Measurements from ENCODE around the gene AP3S2. TPM values are rescaled to one million over a fixed set of nuclear protein-coding genes. Genes with fewer than 3 reads are reported as not detected.

Gene AP3S2
- total RNA-seq, 1 donor from 2014 or later, result 16.0 TPM

DNA sequence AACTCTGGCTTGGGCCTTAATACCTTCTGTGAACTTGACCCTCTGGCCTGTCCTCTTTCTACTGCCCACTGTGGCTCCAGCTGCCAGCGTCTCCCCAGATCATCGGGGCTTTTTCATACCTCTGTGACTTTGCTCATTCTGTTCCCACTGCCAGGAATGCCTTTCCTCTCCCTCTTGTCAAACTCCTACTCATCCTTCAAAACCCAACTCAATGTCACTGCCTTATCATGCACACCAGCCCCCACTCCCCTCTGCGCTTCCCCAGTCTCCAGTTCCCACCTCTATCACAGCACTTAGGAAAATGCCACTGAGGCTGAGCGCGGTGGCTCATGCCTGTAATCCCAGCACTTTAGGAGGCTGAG, 84.0 kb downstream of the AP3S2 start:
- H3K36me3 ChIP-seq, result no peaks in the 10 kb centered on the region
- intact Hi-C loops (cut with DNase I), result no loop called here
- H3K4me1 ChIP-seq, result peaks cover 0 to 5% of the 10 kb centered on the region in 2 donors
- no peak overlapping the region for H3K27ac ChIP-seq
- TF ChIP-seq, protein P1, sequence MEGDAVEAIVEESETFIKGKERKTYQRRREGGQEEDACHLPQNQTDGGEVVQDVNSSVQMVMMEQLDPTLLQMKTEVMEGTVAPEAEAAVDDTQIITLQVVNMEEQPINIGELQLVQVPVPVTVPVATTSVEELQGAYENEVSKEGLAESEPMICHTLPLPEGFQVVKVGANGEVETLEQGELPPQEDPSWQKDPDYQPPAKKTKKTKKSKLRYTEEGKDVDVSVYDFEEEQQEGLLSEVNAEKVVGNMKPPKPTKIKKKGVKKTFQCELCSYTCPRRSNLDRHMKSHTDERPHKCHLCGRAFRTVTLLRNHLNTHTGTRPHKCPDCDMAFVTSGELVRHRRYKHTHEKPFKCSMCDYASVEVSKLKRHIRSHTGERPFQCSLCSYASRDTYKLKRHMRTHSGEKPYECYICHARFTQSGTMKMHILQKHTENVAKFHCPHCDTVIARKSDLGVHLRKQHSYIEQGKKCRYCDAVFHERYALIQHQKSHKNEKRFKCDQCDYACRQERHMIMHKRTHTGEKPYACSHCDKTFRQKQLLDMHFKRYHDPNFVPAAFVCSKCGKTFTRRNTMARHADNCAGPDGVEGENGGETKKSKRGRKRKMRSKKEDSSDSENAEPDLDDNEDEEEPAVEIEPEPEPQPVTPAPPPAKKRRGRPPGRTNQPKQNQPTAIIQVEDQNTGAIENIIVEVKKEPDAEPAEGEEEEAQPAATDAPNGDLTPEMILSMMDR (IDR thresholded peaks at IDR 0.05), result no peak
- no peaks in the 10 kb centered on the region for H3K9me3 ChIP-seq
- no peak overlapping the region for H3K4me3 ChIP-seq
- peaks cover 6% of the 10 kb centered on the region for H3K27me3 ChIP-seq
- DNase-seq (ENCODE audit: low spot score in 2 of 2), result no peak

DNA sequence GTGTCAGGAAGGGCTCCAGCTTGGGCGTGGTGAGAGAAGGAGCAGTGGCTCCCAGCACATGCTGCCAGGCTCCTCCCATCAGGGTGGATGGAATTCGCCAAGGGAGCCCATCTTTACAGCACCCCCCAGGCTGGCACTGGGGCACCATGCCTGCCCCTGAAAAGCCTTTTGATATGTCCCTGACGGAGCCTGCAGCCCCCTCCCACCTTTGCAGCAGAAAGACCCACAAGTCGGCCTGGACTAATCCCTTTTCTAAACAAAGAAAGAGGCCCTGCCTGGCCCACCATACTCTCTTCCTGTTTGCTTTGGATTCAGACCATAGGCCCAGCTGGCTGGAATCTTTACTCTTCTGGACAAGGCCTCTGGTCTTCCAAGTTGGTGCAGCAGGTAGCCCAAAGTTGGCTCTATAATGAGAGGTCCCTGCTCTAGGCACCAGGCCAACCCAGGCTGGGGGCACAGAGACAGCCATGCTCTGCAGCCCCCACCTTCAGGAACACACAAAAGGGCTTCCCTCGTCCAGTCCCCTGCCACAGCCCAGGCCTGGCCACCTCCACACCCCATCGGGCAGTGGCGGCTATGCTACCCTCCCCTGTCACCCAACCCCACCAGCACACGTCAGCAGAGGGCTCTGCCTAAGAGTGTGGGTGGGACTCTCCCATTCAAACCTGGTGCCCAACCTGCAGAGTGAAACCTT, 84.6 kb downstream of the AP3S2 start:
- H3K27ac ChIP-seq, result no peak overlapping the region
- intact Hi-C loops (cut with DNase I), result no loop called here
- TF ChIP-seq, protein P1 (IDR thresholded peaks at IDR 0.05), result no peak
- H3K36me3 ChIP-seq, result no peaks in the 10 kb centered on the region
- no peak for DNase-seq (ENCODE audit: low spot score in 2 of 2)
- H3K4me3 ChIP-seq, result no peak overlapping the region
- H3K9me3 ChIP-seq, result no peaks in the 10 kb centered on the region
- peaks cover under 1% of the 10 kb centered on the region for H3K27me3 ChIP-seq
- H3K4me1 ChIP-seq, result peaks cover 0 to 3% of the 10 kb centered on the region in 2 donors

DNA sequence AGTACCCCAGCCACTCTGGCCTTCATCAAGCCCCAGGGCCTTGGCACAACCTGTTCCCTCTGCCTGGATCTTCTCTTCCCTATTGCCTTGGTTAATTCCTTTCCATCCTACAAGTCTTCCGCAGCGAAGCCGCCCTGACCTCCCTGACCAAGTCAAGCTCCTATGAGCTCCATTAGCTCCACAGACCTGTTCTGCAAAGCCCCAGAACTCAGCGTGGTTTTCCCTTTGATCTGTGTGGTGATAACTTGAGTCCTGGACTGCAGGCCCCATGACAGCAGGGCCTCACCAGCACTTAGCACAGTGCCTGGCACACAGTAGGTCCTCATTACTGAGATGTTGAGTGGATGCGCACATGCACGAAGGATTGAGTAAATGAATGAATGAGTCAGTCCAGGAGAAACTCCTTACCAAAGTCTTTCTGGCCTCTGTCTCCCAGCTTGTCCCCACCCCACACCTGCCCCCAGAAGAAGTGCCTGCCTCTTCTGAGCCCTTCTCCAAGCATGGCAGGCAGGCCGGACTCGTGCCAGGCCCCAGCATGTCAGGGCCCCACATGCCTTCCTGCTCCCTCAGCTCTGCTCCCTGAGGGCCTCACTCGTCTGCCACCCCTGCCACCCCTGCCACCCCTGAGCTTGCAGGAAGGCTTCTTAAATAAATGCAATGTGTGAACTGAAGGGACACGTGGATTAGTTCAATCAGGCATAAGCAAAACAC, 85.5 kb downstream of the AP3S2 start:
- H3K36me3 ChIP-seq, result no peaks in the 10 kb centered on the region
- DNase-seq (ENCODE audit: low spot score in 2 of 2), result no peak
- H3K27ac ChIP-seq, result no peak overlapping the region
- no peaks in the 10 kb centered on the region for H3K9me3 ChIP-seq
- peaks cover 0 to 3% of the 10 kb centered on the region in 2 donors for H3K4me1 ChIP-seq
- intact Hi-C loops (cut with DNase I), result no loop called here
- no peaks in the 10 kb centered on the region for H3K27me3 ChIP-seq
- no peak overlapping the region for H3K4me3 ChIP-seq
- TF ChIP-seq, protein P1 (IDR thresholded peaks at IDR 0.05), result no peak

- H3K27ac ChIP-seq, result no peak overlapping the region
- no peaks in the 10 kb centered on the region for H3K36me3 ChIP-seq
- no peak overlapping the region for H3K4me3 ChIP-seq
- no peaks in the 10 kb centered on the region for H3K9me3 ChIP-seq
- H3K4me1 ChIP-seq, result peaks cover 0 to 3% of the 10 kb centered on the region in 2 donors
- no peak for DNase-seq (ENCODE audit: low spot score in 2 of 2)
- intact Hi-C loops (cut with DNase I), result no loop called here
- H3K27me3 ChIP-seq, result no peaks in the 10 kb centered on the region
- TF ChIP-seq, protein P1 (IDR thresholded peaks at IDR 0.05), result no peak
Measured at GRCh38 chr15:89807689-89808088, 86.1 kb downstream of the AP3S2 start.

DNA sequence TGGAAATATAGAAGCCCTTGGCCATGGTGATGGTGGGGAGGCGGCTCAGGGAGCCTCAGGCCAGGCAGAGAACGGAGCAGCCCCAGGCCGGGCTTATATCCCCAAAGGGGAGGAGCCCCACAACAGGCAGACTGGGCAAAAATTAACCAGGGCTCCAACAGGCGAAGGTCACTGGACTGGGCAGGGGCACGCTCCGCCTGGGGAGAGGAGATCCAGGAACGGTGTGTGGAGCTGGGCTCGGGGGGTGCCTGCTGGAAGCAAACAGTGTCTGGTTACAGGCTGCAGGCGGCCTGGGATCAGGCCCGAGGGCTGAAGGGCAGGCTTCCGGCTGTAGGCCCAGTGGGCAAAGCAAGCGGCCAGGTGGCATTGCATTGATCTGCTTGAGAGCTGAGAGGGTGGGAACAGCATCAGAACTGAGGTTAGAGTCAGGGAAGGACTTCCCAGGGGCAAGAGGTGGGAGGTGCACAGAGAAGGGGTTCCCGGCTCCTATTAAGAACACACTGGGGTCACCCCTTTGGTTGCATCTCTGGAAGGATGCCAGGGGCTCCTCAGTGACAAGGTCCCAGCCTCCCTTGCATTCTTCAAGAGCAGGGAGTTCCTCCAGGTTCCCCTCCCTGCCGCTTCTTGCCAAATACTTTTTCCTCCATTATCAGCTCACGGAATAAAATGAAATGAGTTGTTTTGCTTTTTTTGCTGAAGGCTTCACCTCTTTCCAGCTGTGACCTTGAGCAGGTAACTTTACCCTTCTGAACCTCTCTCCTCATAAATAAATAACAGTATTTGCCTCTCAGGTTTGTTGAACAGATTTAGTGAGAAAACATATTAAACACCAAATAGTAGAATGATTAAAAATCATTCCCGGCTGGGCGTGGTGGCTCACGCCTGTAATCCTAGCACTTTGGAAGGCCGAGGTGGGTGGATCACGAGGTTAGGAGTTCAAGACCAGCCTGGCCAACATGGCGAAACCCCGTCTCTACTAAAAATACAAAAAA, 86.9 kb downstream of the AP3S2 start:
- Histone ChIP-seq H3K4me3 (no peak overlapping the region), H3K36me3 (no peaks in the 10 kb centered on the region), H3K9me3 (no peaks in the 10 kb centered on the region), H3K27ac (no peak overlapping the region), H3K4me1 (peaks cover 0 to 3% of the 10 kb centered on the region in 2 donors), H3K27me3 (no peaks in the 10 kb centered on the region)
- intact Hi-C loops (cut with DNase I), result no loop called here
- no peak for DNase-seq (ENCODE audit: low spot score in 2 of 2)
- TF ChIP-seq, protein P1 (IDR thresholded peaks at IDR 0.05), result no peak
